C4-2B (cell line): ENCODE data around the gene RRBP1.

Source experiments
- CTCF ChIP-seq: fragments of 450-650 bp; conservative IDR thresholded peaks from 2 replicates; pipeline ENCODE4 v1.5.1; 2017; ENCODE audit warnings: mild to moderate bottlenecking
- ZFX ChIP-seq: fragments of 450-650 bp; IDR thresholded peaks from 2 replicates; pipeline ENCODE4 v1.6.1; 2017

GRCh38 chr20:17566345-17566744, 115.7 kb downstream of the RRBP1 start:
- TF ChIP-seq CTCF (no peak), ZFX (no peak)
